Vagina (tissue), 2 donors: ENCODE data around the gene SLC1A2.

Experiments used
- CTCF ChIP-seq, 3 experiments: fragments of 450-650 bp in 2 of 3; fragments of 200-600 bp in 1 of 3; sonication (generic) in 1 of 3; IDR thresholded peaks; one replicate each; pipeline ENCODE4 v1.5.1; 2017 to 2019; ENCODE audit warnings: antibody characterized with exemption in 3 of 3, mild to moderate bottlenecking in 2 of 3, moderate library complexity in 2 of 3
- POLR2A ChIP-seq, 2 donors: fragments of 450-650 bp; IDR thresholded peaks; one replicate each; pipeline ENCODE4 v1.6.1; 2017; ENCODE audit warnings: antibody characterized with exemption in 2 of 2, mild to moderate bottlenecking in 2 of 2, moderate library complexity in 2 of 2

DNA sequence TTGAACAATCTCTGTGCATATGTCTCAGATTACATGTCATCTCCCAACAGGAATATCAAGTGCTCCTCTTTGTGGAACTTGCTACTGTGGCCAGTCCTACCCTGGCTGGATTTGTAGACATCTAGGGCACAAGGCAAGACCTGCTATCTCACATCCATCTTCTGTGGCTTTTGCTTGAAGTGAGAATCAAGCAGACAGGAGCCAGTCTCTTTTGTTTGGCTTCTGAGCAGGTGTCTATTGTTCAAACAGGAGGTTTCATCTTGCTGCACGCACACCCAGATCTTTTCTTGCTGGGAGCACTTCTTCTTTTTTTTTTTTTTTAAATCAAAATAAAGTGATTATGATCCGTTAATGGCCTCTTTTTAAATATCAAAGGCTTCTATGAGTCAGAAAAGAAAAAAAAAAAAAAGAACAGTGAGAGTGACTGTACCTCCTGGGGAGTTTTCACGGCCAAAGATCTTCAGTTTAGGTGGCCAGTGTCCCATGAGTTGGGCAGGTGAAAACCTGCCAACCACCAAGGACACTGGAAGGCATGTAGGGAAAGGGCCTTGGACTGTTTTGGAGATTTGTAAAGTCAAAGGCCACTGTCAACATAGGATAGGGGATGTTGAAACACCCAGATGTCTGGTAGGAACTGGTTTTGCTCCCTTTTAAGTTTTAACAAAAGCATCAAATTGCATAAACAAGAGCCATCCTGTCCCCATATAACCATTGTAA, 202.2 kb downstream of the SLC1A2 start:
- TF ChIP-seq CTCF (IDR thresholded peaks at IDR 0.05) (no peak), POLR2A (IDR thresholded peaks at IDR 0.05) (no peak)
